ENCODE measurements around the gene LENEP.
A peak's percentile ranks its signal among the peaks of the same experiment; 100 is the strongest.

Gene LENEP

DNA sequence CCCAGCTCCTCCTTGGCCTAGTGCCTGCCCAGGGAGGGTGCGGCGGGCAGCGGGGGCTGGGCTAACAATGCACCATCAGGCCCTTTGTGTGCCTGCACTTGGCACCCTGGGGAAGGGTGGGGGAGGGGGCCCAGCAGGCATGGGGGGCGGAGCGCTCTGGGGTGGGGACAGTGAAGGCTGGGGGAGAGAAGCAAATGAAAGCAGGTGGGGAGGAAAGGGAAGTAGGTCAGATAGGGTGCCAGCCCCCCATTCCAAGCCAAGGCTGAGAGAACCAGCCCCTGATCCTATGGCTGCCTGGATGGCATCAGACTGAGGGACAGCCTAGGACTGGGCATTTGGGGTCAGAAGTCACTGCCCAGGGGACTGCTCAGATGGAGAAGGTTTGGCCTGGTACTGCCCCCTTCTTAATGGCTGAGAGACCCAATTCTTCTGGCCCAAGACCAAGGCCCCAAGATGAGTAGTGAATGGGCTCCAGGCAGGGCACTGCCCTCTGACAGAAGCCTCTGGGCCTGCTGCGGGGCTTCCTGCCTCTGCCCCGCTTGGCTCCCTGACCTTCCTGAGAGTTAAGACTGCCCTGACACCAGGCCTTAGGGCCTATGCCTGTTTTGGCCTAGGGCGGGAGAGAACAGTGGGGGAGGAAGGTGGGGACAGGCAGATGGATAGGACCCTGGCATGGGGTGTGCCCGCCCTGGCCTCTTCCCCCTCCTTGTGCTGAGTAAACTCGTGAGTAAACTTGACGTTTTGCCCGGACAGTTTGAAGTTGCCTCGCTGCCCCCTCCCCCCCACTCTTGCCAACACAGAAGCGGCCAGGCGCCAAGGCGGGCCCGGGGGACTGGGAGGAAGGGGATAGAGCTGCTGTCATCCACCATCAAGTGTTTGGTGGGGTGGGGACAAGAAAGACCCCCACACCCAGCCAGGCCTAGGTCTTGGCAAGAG lies 12.0 kb downstream of the LENEP start:
- Histone ChIP-seq H3K36me3 (ENCODE audit: insufficient read depth, insufficient read length, low read length) (no peaks in the 10 kb centered on the region), H3K4me3 (ENCODE audit: insufficient read length, low read depth) (no peak overlapping the region), H3K27me3 (ENCODE audit: insufficient read depth, insufficient read length) (no peaks in the 10 kb centered on the region), H3K9ac (ENCODE audit: insufficient read length, low read depth) (peak overlapping the region; percentile 71), H3K4me1 (ENCODE audit: insufficient read depth, insufficient read length) (peaks cover 23% of the 10 kb centered on the region), H3K9me3 (ENCODE audit: insufficient read depth, low read length) (no peaks in the 10 kb centered on the region)
- no peak for TF ChIP-seq ZNF274 (IDR thresholded peaks at IDR 0.05; ENCODE audit: low read depth, low read length)
- no peak for TF ChIP-seq SUZ12 (IDR thresholded peaks at IDR 0.05; ENCODE audit: extremely low read depth, insufficient read depth, insufficient read length)
- no peak for TF ChIP-seq YY1 (IDR thresholded peaks at IDR 0.05; ENCODE audit: insufficient read depth, insufficient read length)
- no peak for DNase-seq (ENCODE audit: low read depth, low spot score)

DNA sequence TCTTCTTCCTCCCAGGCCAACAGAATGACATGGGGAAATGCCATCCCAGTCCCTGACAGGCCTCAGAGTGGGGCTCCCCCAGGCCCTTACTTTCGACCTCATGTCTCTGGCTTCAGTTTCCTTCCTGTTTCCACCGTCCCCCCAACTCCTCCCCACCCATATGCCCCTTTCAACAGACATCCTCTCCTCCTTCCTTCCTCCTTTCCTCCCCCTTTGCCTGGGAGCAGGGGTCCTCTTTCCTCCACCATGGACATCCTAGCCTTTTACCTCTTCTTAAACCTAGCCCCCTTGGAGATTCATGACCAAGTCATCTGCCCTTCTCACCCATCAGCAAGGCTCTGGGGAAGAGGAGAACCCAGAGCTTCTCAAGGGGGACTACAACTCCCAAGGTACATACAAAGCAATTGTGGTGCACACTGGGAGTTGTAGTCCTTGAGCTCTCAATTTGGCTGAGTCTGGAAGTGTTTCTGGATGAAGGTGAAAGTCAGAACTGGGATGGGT lies 13.3 kb downstream of the LENEP start:
- TF ChIP-seq SUZ12 (IDR thresholded peaks at IDR 0.05; ENCODE audit: extremely low read depth, insufficient read depth, insufficient read length) (no peak), ZNF274 (IDR thresholded peaks at IDR 0.05; ENCODE audit: low read depth, low read length) (no peak), YY1 (IDR thresholded peaks at IDR 0.05; ENCODE audit: insufficient read depth, insufficient read length) (no peak)

DNA sequence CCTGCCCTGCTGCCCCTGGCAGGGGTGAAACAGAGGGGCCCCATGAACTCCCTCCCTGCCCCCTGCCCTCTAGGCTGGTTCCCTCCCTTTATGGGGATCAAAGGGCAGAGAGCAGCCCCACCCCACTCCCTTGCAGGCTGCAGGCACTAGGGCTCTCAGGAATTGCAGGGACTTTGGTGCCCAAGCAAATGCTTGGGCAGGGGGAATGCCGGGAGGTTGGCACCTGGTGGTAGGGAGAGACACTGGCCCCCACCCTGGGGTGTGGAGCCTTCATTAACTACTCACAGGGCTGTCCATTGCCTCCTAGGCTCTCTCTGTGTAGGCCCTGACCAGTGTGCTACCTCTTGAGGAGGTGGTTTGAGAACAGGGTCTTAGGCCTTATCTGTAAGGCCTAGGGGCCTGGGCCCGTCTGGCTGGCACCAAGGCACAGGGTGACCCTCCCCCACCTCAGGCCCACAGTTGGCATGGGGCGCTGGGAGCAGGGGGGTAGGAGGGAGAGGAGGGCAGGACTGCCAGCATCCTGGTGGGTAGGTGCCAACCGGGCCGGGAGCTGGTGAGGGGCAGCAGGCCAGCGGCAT lies 14.0 kb downstream of the LENEP start:
- no peaks in the 10 kb centered on the region for H3K36me3 ChIP-seq (ENCODE audit: insufficient read depth, insufficient read length, low read length)
- TF ChIP-seq ZNF274 (IDR thresholded peaks at IDR 0.05; ENCODE audit: low read depth, low read length) (no peak), SUZ12 (IDR thresholded peaks at IDR 0.05; ENCODE audit: extremely low read depth, insufficient read depth, insufficient read length) (no peak), YY1 (IDR thresholded peaks at IDR 0.05; ENCODE audit: insufficient read depth, insufficient read length) (no peak)
- no peak for DNase-seq (ENCODE audit: low read depth, low spot score)
- H3K4me1 ChIP-seq (ENCODE audit: insufficient read depth, insufficient read length): peaks cover 39% of the 10 kb centered on the region
- no peaks in the 10 kb centered on the region for H3K9me3 ChIP-seq (ENCODE audit: insufficient read depth, low read length)
- H3K4me3 ChIP-seq (ENCODE audit: insufficient read length, low read depth): no peak overlapping the region
- no peaks in the 10 kb centered on the region for H3K27me3 ChIP-seq (ENCODE audit: insufficient read depth, insufficient read length)
- no peak overlapping the region for H3K9ac ChIP-seq (ENCODE audit: insufficient read length, low read depth)

More for the DNA sequence above, 13.3 kb downstream of the LENEP start:
- no peak for DNase-seq (ENCODE audit: low read depth, low spot score)
- Histone ChIP-seq H3K4me1 (ENCODE audit: insufficient read depth, insufficient read length) (peaks cover 34% of the 10 kb centered on the region), H3K9ac (ENCODE audit: insufficient read length, low read depth) (no peak overlapping the region), H3K4me3 (ENCODE audit: insufficient read length, low read depth) (no peak overlapping the region), H3K27me3 (ENCODE audit: insufficient read depth, insufficient read length) (no peaks in the 10 kb centered on the region), H3K36me3 (ENCODE audit: insufficient read depth, insufficient read length, low read length) (no peaks in the 10 kb centered on the region), H3K9me3 (ENCODE audit: insufficient read depth, low read length) (no peaks in the 10 kb centered on the region)

DNA sequence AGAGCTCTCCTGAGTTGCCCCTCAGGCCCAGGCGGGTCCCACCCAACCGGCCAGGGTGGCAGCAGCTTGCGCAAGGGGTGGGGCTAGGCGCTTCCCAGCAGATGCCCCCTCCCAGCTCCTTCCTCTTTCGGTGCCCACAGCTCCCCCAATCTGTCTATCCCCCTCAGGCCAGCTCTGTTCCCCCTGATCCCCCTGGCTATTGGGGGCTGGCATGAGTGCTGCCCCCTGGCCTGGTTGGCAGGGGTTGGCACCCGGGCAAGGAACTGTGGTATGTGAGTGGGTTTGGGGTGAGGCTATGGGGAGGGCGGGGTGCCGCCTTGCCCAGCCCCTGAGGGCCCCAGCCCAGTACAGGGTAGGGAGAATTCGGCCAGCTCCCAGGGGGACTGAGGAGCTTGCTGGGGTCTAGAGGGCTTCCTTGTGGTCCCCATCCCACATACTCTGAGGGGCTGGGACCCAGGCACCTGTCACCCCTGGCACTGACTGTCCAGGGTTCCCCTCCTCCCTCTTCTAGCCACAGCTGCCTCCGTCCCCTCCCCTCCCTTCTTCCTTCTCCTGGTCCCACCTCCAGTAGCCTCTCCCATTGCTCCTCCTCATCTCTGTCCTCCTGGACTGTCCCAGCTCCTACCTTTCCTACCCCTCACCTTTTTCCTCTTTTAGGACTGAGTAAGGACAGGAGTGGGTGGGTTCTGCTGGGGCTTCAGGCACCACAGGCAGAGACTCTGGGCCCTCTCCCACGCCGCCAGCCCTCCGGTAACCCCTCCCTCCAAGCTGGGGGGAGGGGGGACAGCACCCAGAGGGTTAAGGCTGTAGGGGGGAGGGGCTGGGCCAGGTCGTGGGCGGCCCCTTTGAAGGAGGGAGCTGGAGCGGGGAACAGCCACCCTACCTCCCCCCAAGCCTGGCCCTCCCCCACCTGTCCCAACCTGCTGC lies 14.9 kb downstream of the LENEP start:
- H3K9me3 ChIP-seq (ENCODE audit: insufficient read depth, low read length): no peaks in the 10 kb centered on the region
- H3K9ac ChIP-seq (ENCODE audit: insufficient read length, low read depth): peak overlapping the region; percentile 46
- H3K36me3 ChIP-seq (ENCODE audit: insufficient read depth, insufficient read length, low read length): no peaks in the 10 kb centered on the region
- DNase-seq (ENCODE audit: low read depth, low spot score): no peak
- H3K4me3 ChIP-seq (ENCODE audit: insufficient read length, low read depth): no peak overlapping the region
- no peaks in the 10 kb centered on the region for H3K27me3 ChIP-seq (ENCODE audit: insufficient read depth, insufficient read length)
- TF ChIP-seq SUZ12 (IDR thresholded peaks at IDR 0.05; ENCODE audit: extremely low read depth, insufficient read depth, insufficient read length) (no peak), ZNF274 (IDR thresholded peaks at IDR 0.05; ENCODE audit: low read depth, low read length) (no peak), YY1 (IDR thresholded peaks at IDR 0.05; ENCODE audit: insufficient read depth, insufficient read length) (no peak)
- H3K4me1 ChIP-seq (ENCODE audit: insufficient read depth, insufficient read length): peaks cover 43% of the 10 kb centered on the region

DNA sequence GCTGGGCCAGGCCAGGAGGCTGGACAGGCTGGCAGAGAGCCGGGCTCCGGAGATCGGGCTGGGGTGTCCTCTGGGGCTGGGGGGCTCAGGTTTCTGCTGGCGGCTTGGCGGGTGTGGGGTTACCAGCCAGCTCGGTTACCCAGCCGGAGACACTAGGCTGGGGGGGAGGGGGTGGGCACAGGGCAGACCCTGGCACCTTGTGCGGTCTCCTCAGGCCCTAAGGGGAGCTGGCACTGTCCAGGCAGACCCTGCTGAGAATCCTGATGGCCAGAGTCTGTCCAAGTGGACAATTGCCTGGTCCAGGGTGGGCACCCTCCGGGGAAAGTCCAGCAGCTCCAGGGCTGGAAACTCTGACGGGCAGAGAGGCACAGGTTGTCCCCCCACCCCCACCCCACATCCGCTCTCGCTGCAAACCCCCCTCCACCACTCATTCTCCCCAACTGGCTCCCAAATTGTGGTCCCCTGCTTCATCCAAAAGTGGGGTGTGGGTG lies 15.9 kb downstream of the LENEP start:
- Histone ChIP-seq H3K9me3 (ENCODE audit: insufficient read depth, low read length) (no peaks in the 10 kb centered on the region), H3K27me3 (ENCODE audit: insufficient read depth, insufficient read length) (no peaks in the 10 kb centered on the region), H3K4me1 (ENCODE audit: insufficient read depth, insufficient read length) (peaks cover 42% of the 10 kb centered on the region), H3K36me3 (ENCODE audit: insufficient read depth, insufficient read length, low read length) (no peaks in the 10 kb centered on the region), H3K4me3 (ENCODE audit: insufficient read length, low read depth) (no peak overlapping the region), H3K9ac (ENCODE audit: insufficient read length, low read depth) (peak overlapping the region; percentile 46)
- TF ChIP-seq ZNF274 (IDR thresholded peaks at IDR 0.05; ENCODE audit: low read depth, low read length): no peak
- TF ChIP-seq SUZ12 (IDR thresholded peaks at IDR 0.05; ENCODE audit: extremely low read depth, insufficient read depth, insufficient read length): no peak
- TF ChIP-seq YY1 (IDR thresholded peaks at IDR 0.05; ENCODE audit: insufficient read depth, insufficient read length): no peak
- DNase-seq (ENCODE audit: low read depth, low spot score): no peak

DNA sequence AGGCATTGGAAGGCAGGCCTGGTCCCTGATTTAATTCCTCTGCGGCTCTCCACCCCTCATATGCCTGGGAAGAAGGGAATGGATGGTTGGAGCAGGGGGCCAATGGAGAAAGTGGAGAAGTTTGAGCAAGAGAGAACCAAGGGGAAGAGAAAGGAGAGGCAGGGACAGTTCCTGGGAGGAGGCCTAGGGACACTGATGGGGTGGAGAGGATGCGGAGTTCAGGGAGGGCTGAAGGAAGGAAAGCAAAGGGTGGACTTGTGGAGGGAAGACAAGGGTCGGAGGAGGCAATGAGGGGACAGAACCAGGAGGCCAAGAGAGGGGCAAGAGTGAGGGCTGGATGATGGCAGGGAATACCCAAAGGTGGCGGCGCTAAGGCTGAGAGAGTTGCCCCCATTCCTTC lies 16.4 kb downstream of the LENEP start:
- H3K9me3 ChIP-seq (ENCODE audit: insufficient read depth, low read length): no peaks in the 10 kb centered on the region
- H3K4me1 ChIP-seq (ENCODE audit: insufficient read depth, insufficient read length): peaks cover 37% of the 10 kb centered on the region
- H3K9ac ChIP-seq (ENCODE audit: insufficient read length, low read depth): no peak overlapping the region
- H3K36me3 ChIP-seq (ENCODE audit: insufficient read depth, insufficient read length, low read length): peaks cover 3% of the 10 kb centered on the region
- H3K27me3 ChIP-seq (ENCODE audit: insufficient read depth, insufficient read length): no peaks in the 10 kb centered on the region
- no peak overlapping the region for H3K4me3 ChIP-seq (ENCODE audit: insufficient read length, low read depth)
- DNase-seq (ENCODE audit: low read depth, low spot score): no peak
- TF ChIP-seq YY1 (IDR thresholded peaks at IDR 0.05; ENCODE audit: insufficient read depth, insufficient read length) (no peak), ZNF274 (IDR thresholded peaks at IDR 0.05; ENCODE audit: low read depth, low read length) (no peak), SUZ12 (IDR thresholded peaks at IDR 0.05; ENCODE audit: extremely low read depth, insufficient read depth, insufficient read length) (no peak)

Measured in NT2/D1 (cell line).